ENCODE data around the gene PCDHGB4.

DNA sequence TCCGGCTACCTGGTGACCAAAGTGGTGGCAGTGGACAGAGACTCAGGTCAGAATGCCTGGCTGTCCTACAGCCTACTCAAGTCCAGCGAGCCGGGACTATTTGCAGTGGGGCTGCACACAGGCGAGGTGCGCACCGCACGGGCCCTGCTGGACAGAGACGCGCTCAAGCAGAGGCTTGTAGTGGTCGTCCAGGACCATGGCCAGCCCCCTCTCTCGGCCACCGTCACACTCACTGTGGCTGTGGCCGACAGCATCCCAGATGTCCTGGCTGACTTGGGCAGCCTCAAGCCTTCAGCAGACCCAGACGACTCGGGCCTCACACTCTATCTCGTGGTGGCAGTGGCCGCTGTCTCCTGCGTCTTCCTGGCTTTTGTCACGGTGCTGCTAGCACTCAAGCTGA, 30.5 kb upstream of the PCDHGB4 start:
- TF ChIP-seq OSR1 (CRISPR knock-in tag; IDR thresholded peaks at IDR 0.05): no peak
- TF ChIP-seq ZNF565 (CRISPR knock-in tag; conservative IDR thresholded peaks at IDR 0.05; ENCODE audit: low read depth): no peak
- no peak for TF ChIP-seq TOX (CRISPR knock-in tag; IDR thresholded peaks at IDR 0.05; ENCODE audit: borderline replicate concordance)
- TF ChIP-seq, protein P1, sequence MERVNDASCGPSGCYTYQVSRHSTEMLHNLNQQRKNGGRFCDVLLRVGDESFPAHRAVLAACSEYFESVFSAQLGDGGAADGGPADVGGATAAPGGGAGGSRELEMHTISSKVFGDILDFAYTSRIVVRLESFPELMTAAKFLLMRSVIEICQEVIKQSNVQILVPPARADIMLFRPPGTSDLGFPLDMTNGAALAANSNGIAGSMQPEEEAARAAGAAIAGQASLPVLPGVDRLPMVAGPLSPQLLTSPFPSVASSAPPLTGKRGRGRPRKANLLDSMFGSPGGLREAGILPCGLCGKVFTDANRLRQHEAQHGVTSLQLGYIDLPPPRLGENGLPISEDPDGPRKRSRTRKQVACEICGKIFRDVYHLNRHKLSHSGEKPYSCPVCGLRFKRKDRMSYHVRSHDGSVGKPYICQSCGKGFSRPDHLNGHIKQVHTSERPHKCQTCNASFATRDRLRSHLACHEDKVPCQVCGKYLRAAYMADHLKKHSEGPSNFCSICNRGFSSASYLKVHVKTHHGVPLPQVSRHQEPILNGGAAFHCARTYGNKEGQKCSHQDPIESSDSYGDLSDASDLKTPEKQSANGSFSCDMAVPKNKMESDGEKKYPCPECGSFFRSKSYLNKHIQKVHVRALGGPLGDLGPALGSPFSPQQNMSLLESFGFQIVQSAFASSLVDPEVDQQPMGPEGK (CRISPR knock-in tag; IDR thresholded peaks at IDR 0.05; ENCODE audit: borderline replicate concordance): no peak
- TF ChIP-seq, protein P2, sequence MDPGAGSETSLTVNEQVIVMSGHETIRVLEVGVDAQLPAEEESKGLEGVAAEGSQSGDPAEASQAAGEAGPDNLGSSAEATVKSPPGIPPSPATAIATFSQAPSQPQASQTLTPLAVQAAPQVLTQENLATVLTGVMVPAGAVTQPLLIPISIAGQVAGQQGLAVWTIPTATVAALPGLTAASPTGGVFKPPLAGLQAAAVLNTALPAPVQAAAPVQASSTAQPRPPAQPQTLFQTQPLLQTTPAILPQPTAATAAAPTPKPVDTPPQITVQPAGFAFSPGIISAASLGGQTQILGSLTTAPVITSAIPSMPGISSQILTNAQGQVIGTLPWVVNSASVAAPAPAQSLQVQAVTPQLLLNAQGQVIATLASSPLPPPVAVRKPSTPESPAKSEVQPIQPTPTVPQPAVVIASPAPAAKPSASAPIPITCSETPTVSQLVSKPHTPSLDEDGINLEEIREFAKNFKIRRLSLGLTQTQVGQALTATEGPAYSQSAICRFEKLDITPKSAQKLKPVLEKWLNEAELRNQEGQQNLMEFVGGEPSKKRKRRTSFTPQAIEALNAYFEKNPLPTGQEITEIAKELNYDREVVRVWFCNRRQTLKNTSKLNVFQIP (CRISPR knock-in tag; IDR thresholded peaks at IDR 0.05; ENCODE audit: borderline replicate concordance, low read depth): no peak
- no peak for TF ChIP-seq BACH2 (CRISPR knock-in tag; IDR thresholded peaks at IDR 0.05; ENCODE audit: borderline replicate concordance)
- TF ChIP-seq ISL1 (CRISPR knock-in tag; IDR thresholded peaks at IDR 0.05): no peak
- no peak for TF ChIP-seq CSDC2 (CRISPR knock-in tag; IDR thresholded peaks at IDR 0.05)
- TF ChIP-seq RARB (CRISPR knock-in tag; IDR thresholded peaks at IDR 0.05): no peak
- TF ChIP-seq ZNF70 (CRISPR knock-in tag; IDR thresholded peaks at IDR 0.05): no peak

All from SK-N-SH treated with all-trans-retinoic acid at 6 μM for 48 hours (cell line).